NCI-H2227 (cell line): ENCODE data around the gene RTN4.

Experiments used
- DNase-seq: peaks from one replicate; lab custom pipeline; 2025; ENCODE audit not compliant: unreplicated experiment; lab: John Stamatoyannopoulos, UW

RTN4 gene

GRCh38 chr2:54955358-54956110 is 94.7 kb downstream of the RTN4 start:
- no peak for DNase-seq

GRCh38 chr2:54954705-54955357 is 95.4 kb downstream of the RTN4 start:
- DNase-seq: no peak

DNA sequence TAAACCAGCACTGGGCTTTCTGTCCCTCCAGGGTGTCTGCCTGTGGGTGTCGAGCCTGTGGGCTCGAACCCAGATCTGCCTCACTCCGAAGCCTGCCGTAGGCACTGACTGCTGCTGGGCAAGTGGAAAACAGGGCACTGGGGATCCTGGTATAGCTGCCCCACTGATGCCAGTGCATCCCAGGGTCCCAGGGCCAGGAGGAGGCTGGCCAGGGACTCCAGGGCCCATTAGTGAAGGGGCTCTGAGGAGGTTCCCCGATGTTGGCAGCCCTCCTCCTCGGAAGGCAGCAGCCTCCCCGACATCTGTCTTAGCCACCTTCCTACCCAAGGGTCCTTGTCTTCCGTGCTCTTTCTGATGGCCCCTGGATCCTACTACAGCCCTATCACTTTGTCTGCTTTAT is 96.1 kb downstream of the RTN4 start:
- DNase-seq: no peak

GRCh38 chr2:54952978-54953456 is 97.2 kb downstream of the RTN4 start:
- no peak for DNase-seq

- no peak for DNase-seq
These were observed 97.8 kb downstream of the RTN4 start for GRCh38 chr2:54952425-54952824.

- no peak for DNase-seq
These were observed 99.4 kb downstream of the RTN4 start for GRCh38 chr2:54950811-54951210.

DNA sequence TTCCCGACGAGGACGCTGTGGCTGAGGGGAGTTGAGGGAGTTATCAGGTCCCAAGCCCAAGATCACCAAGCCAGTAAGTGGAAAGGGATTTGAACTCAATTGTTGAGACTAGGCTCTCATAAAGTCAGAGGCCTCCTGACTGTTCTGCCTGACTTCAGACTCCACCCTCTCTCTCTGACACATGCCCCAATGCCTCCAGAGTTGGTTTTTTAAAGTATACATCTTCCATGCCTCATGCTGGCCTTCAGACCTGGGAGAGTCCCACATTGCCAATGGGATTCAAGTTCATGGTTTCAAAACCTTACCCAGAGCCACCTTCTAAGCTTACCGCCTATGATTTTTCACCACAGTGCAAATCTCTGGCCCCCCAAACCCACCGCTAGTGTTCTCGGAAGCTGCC is 100.8 kb downstream of the RTN4 start:
- no peak for DNase-seq

- DNase-seq: no peak
These were observed 102.1 kb downstream of the RTN4 start for GRCh38 chr2:54948120-54948519.

GRCh38 chr2:54947646-54948045 is 102.6 kb downstream of the RTN4 start:
- DNase-seq: no peak

DNA sequence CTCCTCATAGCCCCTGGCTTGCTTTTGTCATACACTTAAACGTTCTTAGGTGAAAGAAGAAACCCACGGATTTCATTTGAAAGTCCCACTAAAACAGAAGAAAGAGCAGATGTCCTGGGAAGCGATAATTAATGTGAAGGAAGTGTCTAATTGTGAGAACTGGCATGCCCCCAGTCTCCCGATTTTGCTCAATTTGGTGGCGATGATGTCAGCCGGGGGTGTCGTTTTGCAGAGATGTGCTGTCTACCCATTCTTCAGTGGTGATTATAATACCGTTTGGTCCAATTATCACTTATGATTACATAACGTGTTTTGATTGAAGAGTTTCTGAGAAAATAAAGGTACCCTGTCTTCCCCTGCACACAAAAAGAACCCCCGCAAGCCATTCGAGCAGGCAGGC is 103.1 kb downstream of the RTN4 start:
- no peak for DNase-seq

DNA sequence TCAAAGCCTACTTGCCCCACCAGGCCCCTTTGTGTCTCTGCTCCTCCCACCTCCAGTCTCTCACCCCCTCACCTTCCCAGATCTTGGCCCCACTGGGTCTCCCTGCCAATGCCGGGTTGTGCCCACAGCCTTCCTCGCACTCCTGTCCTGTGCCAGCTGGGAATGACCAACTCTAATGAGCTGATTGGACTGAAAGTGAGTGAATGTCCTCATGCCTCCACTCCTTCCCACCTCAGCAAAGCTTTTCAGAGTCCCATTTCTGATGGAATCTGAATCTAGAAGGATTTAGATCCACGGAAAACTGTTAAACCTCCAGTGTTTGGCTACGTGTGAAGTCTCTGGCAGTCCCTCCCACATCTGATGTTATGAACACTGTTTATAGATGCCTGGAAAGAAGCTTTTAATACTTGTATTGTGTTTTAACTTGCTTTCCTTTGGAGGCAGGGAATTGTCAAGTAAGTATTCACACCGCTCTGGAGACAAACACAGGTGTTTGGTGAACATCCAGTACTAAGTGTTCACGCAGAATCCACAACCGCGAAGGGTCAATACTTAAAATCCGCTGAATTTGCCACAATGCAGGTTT is 103.9 kb downstream of the RTN4 start:
- no peak for DNase-seq

GRCh38 chr2:54945391-54946219 is 104.6 kb downstream of the RTN4 start:
- DNase-seq: no peak

GRCh38 chr2:54944724-54945326 is 105.4 kb downstream of the RTN4 start:
- no peak for DNase-seq

DNA sequence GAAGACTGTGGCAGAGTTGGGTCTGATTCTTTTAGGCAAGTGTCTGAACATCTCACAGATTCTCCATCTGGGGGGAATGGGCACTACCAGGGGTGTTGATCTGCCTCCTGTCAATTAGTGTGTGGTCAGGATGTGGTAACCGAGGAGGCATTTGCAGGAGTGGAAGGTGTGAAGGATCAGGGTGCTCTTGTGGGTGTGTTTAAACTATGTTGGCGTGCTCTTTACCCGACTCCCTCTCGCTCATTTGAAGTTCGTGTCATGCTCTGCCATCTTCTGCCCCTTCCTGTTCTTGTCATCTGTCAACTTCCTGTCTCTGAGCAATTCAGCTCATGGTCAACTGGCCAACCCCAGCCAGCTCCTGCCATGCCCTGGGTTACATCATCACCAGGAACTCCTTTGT is 107.9 kb downstream of the RTN4 start:
- DNase-seq: no peak

GRCh38 chr2:54941248-54941984 is 108.8 kb downstream of the RTN4 start:
- no peak for DNase-seq

GRCh38 chr2:54940723-54941122 is 109.5 kb downstream of the RTN4 start:
- no peak for DNase-seq

GRCh38 chr2:54939446-54940118 is 110.7 kb downstream of the RTN4 start:
- no peak for DNase-seq

- no peak for DNase-seq
These were observed 113.5 kb downstream of the RTN4 start for GRCh38 chr2:54936766-54937165.

GRCh38 chr2:54935389-54935788 is 114.9 kb downstream of the RTN4 start:
- no peak for DNase-seq

DNA sequence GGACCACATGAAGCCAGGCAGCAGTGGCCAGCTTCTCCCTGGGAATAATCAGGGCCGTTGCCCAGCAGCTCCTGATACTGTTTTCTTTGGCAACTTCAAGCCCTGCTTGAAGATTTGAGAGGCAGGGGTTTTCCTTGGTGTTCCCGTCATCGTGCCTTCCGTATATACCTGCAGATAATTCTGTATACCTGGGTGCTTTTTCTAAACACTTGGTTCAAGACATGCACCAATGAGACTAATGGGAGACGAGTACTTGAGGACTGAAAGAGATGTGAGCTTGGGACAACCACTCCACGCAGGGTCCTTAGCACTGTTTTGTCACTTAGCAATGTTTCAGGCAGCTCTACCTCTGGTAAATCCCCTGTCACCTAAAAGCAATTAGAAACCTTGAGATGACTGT is 118.8 kb downstream of the RTN4 start:
- no peak for DNase-seq
